OCI-M1 (cell line): ENCODE data around the gene JDP2.

Source experiments
- DNase-seq: peaks from one replicate; lab custom pipeline; 2025; lab: John Stamatoyannopoulos, UW

The JDP2 gene

GRCh38 chr14:75484711-75485429, 57.0 kb downstream of the JDP2 start:
- no peak for DNase-seq

- DNase-seq: peak; percentile 2
Measured at GRCh38 chr14:75486318-75486717, 58.5 kb downstream of the JDP2 start.

- no peak for DNase-seq
Measured at GRCh38 chr14:75487155-75487671, 59.4 kb downstream of the JDP2 start.

GRCh38 chr14:75489480-75489837, 61.6 kb downstream of the JDP2 start:
- no peak for DNase-seq

- no peak for DNase-seq
Measured at GRCh38 chr14:75491376-75491978, 63.7 kb downstream of the JDP2 start.

- DNase-seq: no peak
Measured at GRCh38 chr14:75492832-75493591, 65.2 kb downstream of the JDP2 start.

GRCh38 chr14:75493592-75494087, 65.8 kb downstream of the JDP2 start:
- DNase-seq: no peak

GRCh38 chr14:75494896-75495295, 67.1 kb downstream of the JDP2 start:
- DNase-seq: no peak

- DNase-seq: no peak
Measured at GRCh38 chr14:75495399-75495798, 67.6 kb downstream of the JDP2 start.

GRCh38 chr14:75495882-75496281, 68.1 kb downstream of the JDP2 start:
- peak; percentile 30 for DNase-seq

- no peak for DNase-seq
Measured at GRCh38 chr14:75496755-75497154, 68.9 kb downstream of the JDP2 start.

GRCh38 chr14:75497191-75497590, 69.4 kb downstream of the JDP2 start:
- DNase-seq: peak; percentile 59

- DNase-seq: no peak
Measured at GRCh38 chr14:75497701-75498100, 69.9 kb downstream of the JDP2 start.

- DNase-seq: no peak
Measured at GRCh38 chr14:75499084-75499875, 71.5 kb downstream of the JDP2 start.

- no peak for DNase-seq
Measured at GRCh38 chr14:75501080-75501479, 73.3 kb downstream of the JDP2 start.

GRCh38 chr14:75504411-75504810, 76.6 kb downstream of the JDP2 start:
- DNase-seq: no peak

GRCh38 chr14:75506930-75507329, 79.1 kb downstream of the JDP2 start:
- DNase-seq: no peak

- DNase-seq: no peak
Measured at GRCh38 chr14:75510547-75510946, 82.7 kb downstream of the JDP2 start.

GRCh38 chr14:75511201-75511600, 83.4 kb downstream of the JDP2 start:
- no peak for DNase-seq

GRCh38 chr14:75513911-75514672, 86.3 kb downstream of the JDP2 start:
- DNase-seq: no peak
